ENCODE data around the gene ALDH3B1. TPM values are rescaled to one million over a fixed set of nuclear protein-coding genes. Genes with fewer than 3 reads are reported as not detected.

The ALDH3B1 gene
- total RNA-seq, 1 experiment from 2014 or later: 64.8 TPM

DNA sequence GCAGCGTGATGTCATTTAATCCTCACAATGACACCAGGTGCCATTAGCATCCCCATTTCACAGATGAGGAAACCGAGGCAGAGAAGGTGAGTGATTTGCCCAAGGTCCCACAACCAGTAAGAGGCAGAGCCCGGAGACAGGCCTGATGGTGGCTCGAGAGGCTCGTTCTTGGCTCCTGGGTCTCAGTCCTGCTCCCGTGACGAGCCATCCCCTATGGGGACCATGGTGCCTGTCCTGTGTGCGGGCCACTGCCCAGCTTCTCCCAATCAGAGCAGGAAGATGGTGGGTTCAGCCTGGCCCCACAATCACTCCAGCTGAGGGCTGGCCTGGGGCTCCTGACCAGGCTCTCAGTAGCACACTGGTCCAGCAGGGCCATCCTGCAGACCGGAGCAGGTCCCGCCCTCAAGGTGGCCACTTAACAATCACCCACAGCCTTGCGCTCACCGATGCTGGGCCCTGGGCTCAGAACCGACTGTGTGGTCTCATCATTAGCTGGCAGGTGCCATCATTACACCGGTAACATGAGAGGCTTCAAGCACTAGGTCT, 3.6 kb downstream of the ALDH3B1 start:
- DNase-seq (ENCODE audit: low spot score): no peak

DNA sequence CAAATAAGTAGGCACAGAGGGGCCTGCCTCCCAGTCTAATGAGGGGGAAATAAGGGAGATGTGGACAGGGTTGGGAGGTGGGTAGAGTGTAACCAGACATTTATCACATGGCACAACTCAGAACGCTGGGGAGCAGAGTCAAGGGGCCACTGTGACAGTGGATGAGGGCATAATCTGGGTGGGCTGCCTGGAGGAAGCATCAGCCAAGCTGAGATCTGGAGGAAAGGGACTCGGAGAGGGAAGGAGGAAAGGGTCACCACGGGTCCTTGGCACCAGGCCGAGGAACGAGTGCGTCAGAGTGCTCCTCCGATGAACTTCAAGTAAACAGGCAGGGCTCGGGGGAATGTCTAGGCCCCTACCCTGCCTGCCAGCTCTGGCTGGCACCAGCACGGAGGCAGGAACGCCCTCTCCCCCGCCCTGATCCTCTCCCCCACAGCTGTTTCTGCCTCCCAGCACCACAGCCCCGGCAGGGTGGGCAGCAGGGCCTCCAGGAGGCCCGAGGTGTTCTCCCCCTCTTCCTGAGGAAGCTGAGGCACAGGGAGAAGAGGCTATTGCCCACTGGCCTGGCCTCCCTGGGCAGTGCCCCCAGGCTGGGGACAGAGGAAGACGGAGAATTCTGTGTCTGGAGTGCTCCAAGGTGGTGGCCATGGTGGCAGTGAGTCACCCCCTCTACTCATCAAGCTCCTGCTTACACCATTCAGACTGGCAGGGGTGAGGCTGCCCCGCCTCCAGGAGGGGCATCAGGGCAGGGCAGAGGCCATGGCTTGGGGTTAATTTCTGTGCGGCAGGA, 4.2 kb downstream of the ALDH3B1 start:
- peak; percentile 93 for DNase-seq (ENCODE audit: low spot score)

GRCh38 chr11:68014947-68015447, 4.9 kb downstream of the ALDH3B1 start:
- no peak for DNase-seq (ENCODE audit: low spot score)

DNA sequence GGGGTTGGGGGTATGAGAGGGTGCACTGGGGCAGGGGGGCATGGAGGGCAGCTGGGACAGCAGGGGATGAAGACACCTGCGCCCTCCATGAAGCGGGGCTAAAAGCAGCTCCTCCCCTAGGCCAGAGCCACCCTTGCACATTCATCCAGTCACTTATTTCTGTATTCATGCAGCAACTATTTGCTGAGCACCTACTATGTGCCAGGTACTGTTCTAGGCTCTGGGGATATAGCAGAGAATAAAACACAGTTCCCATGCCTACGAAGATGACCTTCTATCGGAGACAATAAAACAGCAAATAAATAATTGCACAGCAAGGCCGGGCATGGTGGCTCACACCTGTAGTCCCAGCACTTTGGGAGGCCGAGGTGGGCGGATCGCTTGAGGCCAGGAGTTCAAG, 5.3 kb downstream of the ALDH3B1 start:
- no peak for DNase-seq (ENCODE audit: low spot score)

- DNase-seq (ENCODE audit: low spot score): no peak
Observed at GRCh38 chr11:68016161-68016903, 6.2 kb downstream of the ALDH3B1 start.

GRCh38 chr11:68016904-68017817, 7.0 kb downstream of the ALDH3B1 start:
- DNase-seq (ENCODE audit: low spot score): peak; percentile 50

DNA sequence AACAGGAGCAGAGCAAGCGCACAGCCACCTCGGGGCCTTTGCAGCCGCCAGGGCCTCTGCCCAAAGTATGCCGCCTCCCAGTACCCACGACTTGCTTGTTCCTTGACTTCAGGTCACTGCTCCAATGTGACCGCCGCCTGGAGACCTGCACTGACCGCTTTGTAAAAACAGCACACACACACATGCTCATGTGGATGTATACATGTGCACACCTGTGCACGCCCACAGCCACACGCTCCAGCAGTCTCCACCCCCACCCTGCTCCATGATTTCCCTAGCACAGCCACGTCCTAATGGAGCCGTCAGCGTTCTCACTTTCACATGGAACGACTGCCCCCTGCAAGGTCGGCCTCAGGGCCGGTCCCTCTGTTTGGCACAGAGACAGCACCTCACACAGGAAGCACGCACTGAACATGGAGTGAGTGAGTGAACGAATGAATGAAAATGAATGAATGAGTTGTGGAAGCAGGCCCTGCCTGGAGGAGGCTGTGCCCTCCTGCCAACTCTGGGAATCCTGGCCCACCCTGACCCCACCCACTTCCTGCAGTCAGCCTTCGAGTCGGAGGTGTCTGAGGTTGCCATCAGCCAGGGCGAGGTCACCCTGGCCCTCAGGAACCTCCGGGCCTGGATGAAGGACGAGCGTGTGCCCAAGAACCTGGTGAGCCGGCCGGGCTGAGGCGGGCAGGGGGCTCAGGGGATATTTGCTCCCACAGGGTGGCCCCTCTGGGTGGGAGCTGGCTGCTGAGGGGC, 8.0 kb downstream of the ALDH3B1 start:
- no peak for DNase-seq (ENCODE audit: low spot score)

- no peak for DNase-seq (ENCODE audit: low spot score)
Observed at GRCh38 chr11:68018730-68019190, 8.6 kb downstream of the ALDH3B1 start.

DNA sequence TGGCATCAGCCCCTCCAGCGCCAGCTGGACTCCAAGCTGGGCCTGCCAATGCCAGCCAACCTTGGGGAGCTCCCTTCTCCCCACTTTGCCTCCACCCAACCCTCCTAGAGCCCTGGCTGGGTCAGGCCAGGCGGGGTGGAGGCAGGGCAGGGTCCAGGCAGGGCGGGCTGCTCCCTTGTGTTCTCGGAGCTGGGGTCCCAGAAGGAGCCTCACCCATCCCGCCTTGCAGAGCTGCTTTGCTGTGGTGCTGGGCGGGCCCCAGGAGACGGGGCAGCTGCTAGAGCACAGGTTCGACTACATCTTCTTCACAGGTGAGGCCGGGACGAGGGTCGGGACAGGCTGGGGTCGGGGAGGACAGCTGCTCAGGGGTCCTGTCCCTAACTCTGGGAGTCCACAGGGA, 9.4 kb downstream of the ALDH3B1 start:
- no peak for DNase-seq (ENCODE audit: low spot score)

GRCh38 chr11:68020575-68020974, 10.4 kb downstream of the ALDH3B1 start:
- DNase-seq (ENCODE audit: low spot score): peak; percentile 82

GRCh38 chr11:68021167-68021787, 11.2 kb downstream of the ALDH3B1 start:
- DNase-seq (ENCODE audit: low spot score): no peak

- DNase-seq (ENCODE audit: low spot score): no peak
Observed at GRCh38 chr11:68022531-68022930, 12.4 kb downstream of the ALDH3B1 start.

GRCh38 chr11:68024508-68024907, 14.4 kb downstream of the ALDH3B1 start:
- no peak for DNase-seq (ENCODE audit: low spot score)

DNA sequence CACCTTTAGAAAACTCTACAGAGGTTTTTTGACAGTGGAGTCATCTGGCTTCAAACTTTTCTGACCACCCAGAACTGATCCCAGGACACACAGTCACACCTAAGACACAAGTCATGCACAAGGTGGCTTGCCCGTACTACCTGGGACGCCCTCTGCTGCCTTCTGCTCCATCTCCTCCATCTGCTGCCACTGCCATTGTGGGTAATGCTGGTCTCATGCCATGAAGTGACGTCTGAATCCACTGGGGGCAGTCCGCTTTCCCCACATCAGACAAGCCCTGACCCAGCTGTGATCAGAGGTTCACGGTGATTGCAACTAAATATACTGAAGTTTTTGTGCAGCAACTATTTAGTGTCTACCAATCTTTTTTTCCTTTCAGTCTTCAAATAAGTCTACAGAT, 14.9 kb downstream of the ALDH3B1 start:
- no peak for DNase-seq (ENCODE audit: low spot score)

- DNase-seq (ENCODE audit: low spot score): no peak
Observed at GRCh38 chr11:68026391-68027105, 16.4 kb downstream of the ALDH3B1 start.

- no peak for DNase-seq (ENCODE audit: low spot score)
Observed at GRCh38 chr11:68027667-68028066, 17.5 kb downstream of the ALDH3B1 start.

GRCh38 chr11:68028802-68029545, 18.8 kb downstream of the ALDH3B1 start:
- DNase-seq (ENCODE audit: low spot score): no peak

DNA sequence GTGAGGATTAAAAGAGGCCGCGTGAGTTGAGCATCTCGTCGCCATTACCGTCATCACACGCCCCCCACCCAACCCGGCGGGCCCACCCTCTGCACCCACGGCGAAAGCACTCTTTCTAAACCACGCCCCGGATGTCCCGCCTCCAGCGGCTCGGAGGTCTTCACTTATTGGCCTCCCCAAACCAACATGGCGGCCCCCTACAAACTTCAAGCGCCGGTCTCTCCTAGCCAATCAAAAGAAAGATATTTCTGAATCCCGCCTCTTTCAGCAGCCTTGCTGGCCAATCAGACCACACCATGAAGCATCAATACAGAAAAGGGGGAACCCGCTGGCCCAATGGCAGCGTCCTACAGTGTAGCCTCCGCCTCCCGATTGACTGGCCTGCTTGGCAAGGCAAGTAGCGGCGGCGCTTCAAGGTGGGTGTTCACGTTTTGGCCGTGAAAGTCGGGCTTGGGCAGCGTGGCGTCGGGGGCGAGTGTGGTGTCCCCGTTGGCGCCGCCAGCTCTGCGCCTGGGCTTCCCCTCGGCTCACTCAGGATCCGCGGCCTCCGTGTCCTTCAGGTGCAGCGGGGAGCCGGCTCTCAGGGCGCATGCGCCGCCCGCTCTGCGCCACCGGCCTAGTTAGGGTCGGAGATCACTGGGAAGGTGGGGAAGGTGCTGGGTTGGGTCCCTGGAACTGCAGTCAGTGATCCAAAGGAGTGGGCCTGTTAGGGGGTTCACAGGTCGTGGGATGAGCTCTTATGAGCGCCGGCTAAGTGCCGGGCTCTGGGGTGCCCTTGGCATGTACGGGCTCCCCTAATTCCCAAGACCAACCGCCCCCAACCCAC, 20.4 kb downstream of the ALDH3B1 start, which contains the start of gene NDUFS8:
NDUFS8 (plus strand) TSS at position 364 of the 826 bp plus-strand sequence. CDS start 1,471 bp downstream, outside the sequence.
- peak; percentile 99 for DNase-seq (ENCODE audit: low spot score)
